Measurements from ENCODE around the gene HSD11B1. TPM values are rescaled to one million over a fixed set of nuclear protein-coding genes. Genes with fewer than 3 reads are reported as not detected.
A peak's percentile ranks its signal among the peaks of the same experiment; 100 is the strongest.

Gene HSD11B1
- total RNA-seq, 1 donor from 2014 or later: 3.1 TPM

GRCh38 chr1:209727286-209727685 is 22.6 kb downstream of the HSD11B1 start:
- DNase-seq (ENCODE audit: low spot score): no peak

GRCh38 chr1:209727785-209728184 is 23.1 kb downstream of the HSD11B1 start:
- DNase-seq (ENCODE audit: low spot score): no peak

DNA sequence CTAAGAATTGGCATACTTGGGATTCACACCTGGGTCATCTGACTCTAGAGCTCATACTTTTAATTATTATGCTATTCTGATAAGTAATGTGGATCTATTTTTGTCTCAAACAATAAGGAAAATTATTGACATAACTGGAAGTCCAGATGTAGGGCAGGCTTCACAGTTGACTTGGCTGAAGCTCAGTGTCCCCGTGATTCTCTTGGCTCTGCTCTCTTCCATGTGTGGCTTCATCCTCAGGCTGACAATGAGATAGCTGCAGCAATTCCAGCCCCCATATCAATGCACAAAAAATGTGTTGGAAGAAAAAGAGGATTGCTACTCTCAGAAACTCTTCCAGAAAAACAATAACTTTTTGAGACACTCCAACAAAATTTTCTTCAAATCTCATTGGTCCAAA is 23.8 kb downstream of the HSD11B1 start:
- DNase-seq (ENCODE audit: low spot score): no peak

- no peak for DNase-seq (ENCODE audit: low spot score)
Measured at GRCh38 chr1:209729436-209729835, 24.8 kb downstream of the HSD11B1 start.

- no peak for DNase-seq (ENCODE audit: low spot score)
Measured at GRCh38 chr1:209732725-209733124, 28.1 kb downstream of the HSD11B1 start.

- DNase-seq (ENCODE audit: low spot score): no peak
Measured at GRCh38 chr1:209733409-209734192, 29.0 kb downstream of the HSD11B1 start.

GRCh38 chr1:209736490-209737117 is 32.0 kb downstream of the HSD11B1 start:
- no peak for DNase-seq (ENCODE audit: low spot score)

- DNase-seq (ENCODE audit: low spot score): no peak
Measured at GRCh38 chr1:209737118-209737505, 32.5 kb downstream of the HSD11B1 start.

DNA sequence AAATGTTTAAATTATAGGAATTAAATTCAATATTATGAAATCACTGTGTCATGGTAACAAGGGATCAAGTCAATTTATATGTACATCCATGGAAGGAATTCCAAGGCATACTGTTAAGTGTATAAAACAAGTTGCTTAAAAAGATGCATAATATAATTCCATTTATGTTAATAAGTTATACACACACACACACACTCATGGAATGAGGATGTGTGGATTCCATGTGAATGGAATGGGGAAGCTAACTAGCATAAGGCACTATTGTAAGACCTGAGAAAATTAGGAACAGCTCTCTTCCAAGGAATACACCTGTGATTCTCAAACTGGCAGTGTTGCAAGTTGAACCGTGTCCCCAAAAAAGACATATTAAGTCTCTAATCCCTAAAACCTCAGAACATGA is 33.6 kb downstream of the HSD11B1 start:
- DNase-seq (ENCODE audit: low spot score): no peak

DNA sequence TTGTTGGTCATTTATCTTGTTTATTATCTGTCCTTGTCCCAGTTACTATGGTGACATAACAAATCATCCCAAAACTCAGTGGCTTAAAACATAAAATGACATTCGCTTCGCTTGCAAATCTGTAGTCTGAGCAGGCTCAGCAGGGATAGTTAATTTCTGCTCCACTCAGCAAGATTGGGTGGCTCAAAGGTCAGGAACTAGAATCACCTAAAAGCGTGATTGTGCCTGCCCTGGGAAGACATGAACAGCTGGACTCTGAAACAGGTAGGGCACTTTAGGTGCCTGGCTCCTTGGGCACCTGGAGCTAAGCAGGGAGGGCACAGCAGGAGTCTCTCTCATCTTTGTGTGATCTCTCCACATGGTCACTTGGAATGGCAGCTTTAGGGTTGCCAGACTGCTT is 36.5 kb downstream of the HSD11B1 start:
- no peak for DNase-seq (ENCODE audit: low spot score)

GRCh38 chr1:209741889-209742288 is 37.2 kb downstream of the HSD11B1 start:
- DNase-seq (ENCODE audit: low spot score): no peak

- DNase-seq (ENCODE audit: low spot score): peak; percentile 42
Measured at GRCh38 chr1:209742409-209743144, 37.9 kb downstream of the HSD11B1 start.

- no peak for DNase-seq (ENCODE audit: low spot score)
Measured at GRCh38 chr1:209743145-209743482, 38.5 kb downstream of the HSD11B1 start.

DNA sequence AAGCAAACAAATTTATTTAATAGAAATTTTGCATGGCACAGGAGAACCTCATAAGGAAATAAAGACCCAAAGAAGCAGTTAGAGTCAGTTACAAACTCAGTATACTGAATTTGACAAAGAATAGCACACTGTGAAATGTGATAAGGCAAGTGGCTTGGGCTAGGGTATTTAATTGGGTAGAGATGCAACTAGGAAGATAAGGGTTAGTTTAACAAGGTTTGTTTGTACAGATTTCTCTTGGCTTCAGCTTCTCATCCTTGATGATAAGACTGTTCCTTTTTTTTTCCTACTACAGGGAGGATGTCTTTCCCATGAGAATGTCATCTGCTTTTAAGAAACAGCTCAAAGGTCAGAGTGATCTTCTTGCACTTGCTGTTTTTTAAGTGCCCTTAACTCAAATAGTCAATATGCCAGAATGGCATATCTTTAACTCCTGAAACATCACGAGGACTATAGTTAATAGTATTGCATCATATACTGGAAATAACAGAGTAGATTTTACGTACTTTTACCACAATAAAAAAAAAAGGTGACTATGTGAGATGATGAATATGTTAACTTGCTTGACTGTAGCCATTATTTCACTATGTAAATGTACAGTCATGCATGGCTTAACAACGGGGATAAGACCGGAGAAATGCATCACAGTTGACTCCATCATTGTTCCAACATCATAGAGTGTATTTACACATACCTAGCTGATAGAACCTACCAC is 42.0 kb downstream of the HSD11B1 start:
- no peak for DNase-seq (ENCODE audit: low spot score)

DNA sequence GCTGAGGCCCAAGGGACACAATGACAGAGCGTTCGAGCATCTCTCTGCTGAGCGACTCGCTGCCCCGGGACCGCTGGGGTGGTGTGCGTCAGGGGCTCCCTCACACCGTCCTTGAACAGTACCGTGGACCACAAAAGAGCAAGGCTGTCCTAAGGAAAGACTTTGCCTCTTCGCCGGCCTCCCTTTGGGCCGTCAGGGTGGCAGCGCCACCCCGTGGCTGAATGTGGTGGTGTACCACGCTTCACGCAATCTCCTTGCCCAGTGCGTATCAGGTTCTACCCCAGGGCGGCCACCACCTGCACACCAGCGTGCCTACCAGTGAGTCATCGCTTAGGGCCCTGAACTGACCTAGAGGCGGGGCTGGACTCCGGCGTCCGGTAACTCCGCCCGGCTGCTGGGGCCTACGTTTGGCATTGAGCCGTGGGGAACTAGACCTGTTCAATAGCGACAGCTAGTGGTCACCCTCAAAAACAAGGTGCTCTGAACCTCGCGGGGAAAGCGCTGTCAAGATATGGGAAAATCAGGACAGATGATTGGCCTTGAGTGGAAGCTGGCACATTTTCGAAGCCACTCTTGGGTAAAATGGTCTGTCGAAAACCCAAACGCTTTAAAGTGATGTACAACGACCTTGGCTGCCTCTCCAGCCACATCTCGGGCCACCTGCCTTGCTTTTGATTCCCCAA is 43.1 kb downstream of the HSD11B1 start:
- peak; percentile 90 for DNase-seq (ENCODE audit: low spot score)

DNA sequence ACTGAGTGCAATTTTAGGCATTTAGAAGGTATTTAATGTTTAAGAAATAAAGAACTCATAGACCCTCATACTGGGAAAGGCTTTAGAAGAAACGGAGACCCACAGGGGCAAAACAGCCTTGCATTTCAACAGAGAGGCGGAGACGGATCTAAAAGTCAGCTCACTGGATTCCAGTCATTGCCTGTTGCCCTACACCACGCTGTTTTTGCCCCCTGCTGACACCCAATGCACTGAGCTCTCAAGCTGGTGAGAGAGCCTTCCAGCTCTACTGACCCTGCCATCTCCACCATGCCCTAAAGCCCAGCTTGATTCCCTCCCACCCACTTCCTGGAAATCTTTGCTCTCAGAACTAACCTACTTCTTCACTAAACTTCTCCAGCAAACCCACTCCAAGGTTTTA is 44.0 kb downstream of the HSD11B1 start:
- DNase-seq (ENCODE audit: low spot score): no peak

- no peak for DNase-seq (ENCODE audit: low spot score)
Measured at GRCh38 chr1:209749205-209749604, 44.6 kb downstream of the HSD11B1 start.

- no peak for DNase-seq (ENCODE audit: low spot score)
Measured at GRCh38 chr1:209749670-209750323, 45.2 kb downstream of the HSD11B1 start.

DNA sequence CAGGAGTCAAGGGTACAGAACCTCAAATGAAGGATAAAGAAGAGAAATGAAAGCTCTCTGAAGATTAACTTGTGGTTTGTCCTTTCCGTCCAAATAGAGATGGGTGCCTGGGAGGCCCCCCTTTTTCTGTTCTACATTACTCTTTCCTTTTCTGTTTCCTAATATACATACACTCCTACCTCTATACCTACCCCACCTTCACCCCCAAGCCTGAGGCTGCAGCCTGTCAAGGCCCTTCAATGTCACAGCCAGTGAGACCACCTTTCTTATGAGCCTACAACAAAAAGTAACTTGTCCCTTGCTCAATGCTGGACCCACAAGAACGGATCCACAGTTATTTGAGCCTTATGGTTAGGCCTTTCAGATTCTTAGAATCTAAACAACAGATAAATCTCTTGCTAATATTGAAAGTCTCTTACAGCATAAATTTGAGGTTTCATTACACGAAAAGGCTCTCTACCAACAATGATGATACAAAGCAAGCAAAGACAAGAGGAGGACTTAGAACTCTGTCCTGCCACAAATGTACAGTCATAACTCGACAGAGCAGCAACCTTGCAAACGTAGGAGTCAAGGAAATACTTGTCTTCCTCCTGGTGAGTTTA is 47.1 kb downstream of the HSD11B1 start:
- DNase-seq (ENCODE audit: low spot score): no peak

- no peak for DNase-seq (ENCODE audit: low spot score)
Measured at GRCh38 chr1:209752890-209753289, 48.2 kb downstream of the HSD11B1 start.

- DNase-seq (ENCODE audit: low spot score): no peak
Measured at GRCh38 chr1:209755256-209755655, 50.6 kb downstream of the HSD11B1 start.

Data from umbilical cord (tissue), 2 donors.